SK-N-SH (cell line): ENCODE data around the gene WWTR1. TPM values are rescaled to one million over a fixed set of nuclear protein-coding genes. Genes with fewer than 3 reads are reported as not detected.
A peak's percentile ranks its signal among the peaks of the same experiment; 100 is the strongest.

Experiments
- CTCF ChIA-PET: fragments of 300-600, 350-600 bp; formaldehyde crosslinking; extraction: SDS; loops from one replicate; lab custom pipeline; 2021; lab: Yijun Ruan, JAX
- POLR2A ChIA-PET: fragments of 350-600 bp; sonication (Branson Sonifier 250); formaldehyde crosslinking; extraction: SDS; loops from one replicate; lab custom pipeline; 2020; ENCODE audit warnings: antibody characterized with exemption, inconsistent platforms; lab: Yijun Ruan, JAX
- DNase-seq: peaks from one replicate; pipeline ENCODE4 v3.0.0; 2012
- H2AFZ ChIP-seq: fragments of 200-600 bp; sonication (generic); 2 replicates; pipeline ENCODE4 v1.8.1; 2016; ENCODE audit warnings: antibody characterized with exemption, mild to moderate bottlenecking, low read depth
- H3F3A ChIP-seq: fragments of 200-600 bp; sonication (generic); replicated peaks from 2 replicates; pipeline ENCODE3; 2016; ENCODE audit warnings: antibody characterized with exemption, mild to moderate bottlenecking; ENCODE audit not compliant: insufficient read depth
- H3K27ac ChIP-seq, 2 experiments: fragments of 200-500 bp in 1 of 2; fragments of 200-600 bp in 1 of 2; sonication (Bioruptor generic) in 1 of 2; sonication (generic), shearing (Covaris generic) in 1 of 2; 2 replicates each; pipeline versions ENCODE4 v1.5.1 to v1.6.1; 2014 to 2016; ENCODE audit warnings: low read depth in 2 of 2, inconsistent platforms in 1 of 2, low read length in 1 of 2, mild to moderate bottlenecking in 1 of 2, mixed read lengths in 1 of 2
- H3K27me3 ChIP-seq: fragments of 200-600 bp; sonication (generic), shearing (Covaris generic); 2 replicates; pipeline ENCODE4 v1.6.1; 2016; ENCODE audit warnings: mixed run types; ENCODE audit not compliant: insufficient read depth
- H3K36me3 ChIP-seq, 2 experiments: fragments of 200-500 bp in 1 of 2; fragments of 200-600 bp in 1 of 2; sonication (Bioruptor generic) in 1 of 2; sonication (generic) in 1 of 2; replicated peaks in 1 of 2; 2 replicates each; pipeline versions ENCODE3 to v1.5.1; 2014 to 2016; ENCODE audit warnings: low read length in 1 of 2, mild to moderate bottlenecking in 1 of 2; ENCODE audit not compliant: insufficient read depth in 2 of 2, control insufficient read depth in 1 of 2
- H3K4me1 ChIP-seq, 2 experiments: fragments of 200-500 bp in 1 of 2; fragments of 200-600 bp in 1 of 2; sonication (Bioruptor generic) in 1 of 2; sonication (generic), shearing (Covaris generic) in 1 of 2; 2 replicates each; pipeline versions ENCODE4 v1.5.1 to v1.6.1; 2014 to 2016; ENCODE audit warnings: low read depth in 1 of 2, low read length in 1 of 2, mixed run types in 1 of 2; ENCODE audit not compliant: insufficient read depth in 2 of 2, control insufficient read depth in 1 of 2
- H3K4me2 ChIP-seq: fragments of 200-600 bp; sonication (generic), shearing (Covaris generic); 2 replicates; pipeline ENCODE4 v1.6.1; 2017; ENCODE audit warnings: mixed run types
- H3K4me3 ChIP-seq, 2 experiments: fragments of 200-500 bp in 1 of 2; fragments of 200-600 bp in 1 of 2; sonication (Bioruptor generic) in 1 of 2; sonication (generic), shearing (Covaris generic) in 1 of 2; 2 replicates each; pipeline versions ENCODE4 v1.5.1 to v1.8.1; 2014 to 2016; ENCODE audit warnings: low read depth in 2 of 2, inconsistent platforms in 1 of 2, low read length in 1 of 2, mild to moderate bottlenecking in 1 of 2, mixed read lengths in 1 of 2, moderate library complexity in 1 of 2
- H3K79me2 ChIP-seq: fragments of 200-600 bp; sonication (generic); 2 replicates; pipeline ENCODE4 v1.8.1; 2017; ENCODE audit warnings: mild to moderate bottlenecking; ENCODE audit not compliant: insufficient read depth
- H3K9ac ChIP-seq: fragments of 200-600 bp; sonication (generic); 2 replicates; pipeline ENCODE4 v1.6.1; 2017; ENCODE audit warnings: mixed run types
- H3K9me2 ChIP-seq: fragments of 200-600 bp; sonication (generic); 2 replicates; pipeline ENCODE4 v1.6.1; 2017; ENCODE audit warnings: mixed run types
- H3K9me3 ChIP-seq: fragments of 200-600 bp; sonication (generic); 2 replicates; pipeline ENCODE4 v1.6.1; 2017; ENCODE audit warnings: mixed run types, mild to moderate bottlenecking, moderate library complexity
- H4K20me1 ChIP-seq: fragments of 200-600 bp; sonication (generic); 2 replicates; pipeline ENCODE4 v1.6.1; 2017; ENCODE audit warnings: mild to moderate bottlenecking, mixed run types; ENCODE audit not compliant: insufficient read depth
- NFIC ChIP-seq: IDR thresholded peaks from 2 replicates; pipeline ENCODE4 v1.4.0; 2012; ENCODE audit warnings: borderline replicate concordance
- SIN3A ChIP-seq: IDR thresholded peaks from 2 replicates; pipeline ENCODE4 v1.6.1; 2012; ENCODE audit warnings: low read depth, mild to moderate bottlenecking, low read length, moderate library complexity, borderline replicate concordance
- YY1 ChIP-seq: IDR thresholded peaks from 2 replicates; pipeline ENCODE4 v1.4.0; 2012; ENCODE audit warnings: low read depth, mild to moderate bottlenecking
- WGBS: methylation state at CpG from one replicate; pipeline ENCODE4 v1.1.6; 2017; ENCODE audit warnings: low lambda C conversion rate; 5-methylcytosine and 5-hydroxymethylcytosine counted together
- polyA plus RNA-seq, 3 experiments: library from polyadenylated mRNA; depleted of rRNA; stranded (reverse); fragments of >200 nt; gene quantifications; 2 replicates each; pipeline ENCODE4 v1.2.3, GENCODE V29; 2012
- TF ChIP-seq, protein P1 (sequence below): IDR thresholded peaks from 2 replicates; pipeline ENCODE4; 2012

Gene WWTR1
- polyA plus RNA-seq, 1 of the 3 experiments (the other 2 are of a cell fraction) = 60.6 TPM

DNA sequence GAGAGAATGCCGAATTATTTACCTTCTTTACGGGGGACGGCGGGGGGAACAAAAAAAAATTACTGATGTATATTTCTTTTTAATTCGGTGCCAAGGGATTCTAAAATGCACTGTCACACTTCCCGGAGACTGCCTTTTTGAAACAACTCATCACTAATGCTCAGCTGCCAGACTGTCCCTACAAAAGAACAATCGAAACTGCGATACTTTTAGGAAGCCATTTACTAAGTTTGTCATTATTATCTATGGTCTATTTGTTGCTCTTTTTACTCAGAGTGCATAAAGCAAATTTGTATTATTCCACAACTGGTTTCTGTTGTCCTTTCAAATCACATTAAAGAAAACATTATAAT, 122.5 kb downstream of the WWTR1 start:
- H3K36me3 ChIP-seq = peaks cover 0 to 8% of the 10 kb centered on the region in 2 experiments
- H4K20me1 ChIP-seq = no peaks in the 10 kb centered on the region
- H3K27me3 ChIP-seq = no peaks in the 10 kb centered on the region
- peaks cover 57% of the 10 kb centered on the region for H3K79me2 ChIP-seq
- H3K4me1 ChIP-seq = peaks cover 21 to 28% of the 10 kb centered on the region in 2 experiments
- TF ChIP-seq NFIC = no peak
- TF ChIP-seq, all 33 proteins: peak for 0
- Histone ChIP-seq H2AFZ (no peak overlapping the region), H3K4me3 (no peak overlapping the region), H3K4me2 (no peak overlapping the region), H3K9me3 (no peaks in the 10 kb centered on the region), H3F3A (peaks cover 19% of the 10 kb centered on the region), H3K9ac (no peak overlapping the region), H3K9me2 (no peaks in the 10 kb centered on the region), H3K27ac (no peak overlapping the region)
- no peak for DNase-seq
- CTCF ChIA-PET = interaction anchor here (1.1 to 3.0 kb wide), 3 partner anchors 23 to 236 kb away, joined by 3 to 12 read pairs (median 4); no protein-coding TSS in a partner anchor
- 80% methylated on average over 8 of the region's 8 CpGs for whole genome bisulfite sequencing
- POLR2A ChIA-PET = no interaction called here

DNA sequence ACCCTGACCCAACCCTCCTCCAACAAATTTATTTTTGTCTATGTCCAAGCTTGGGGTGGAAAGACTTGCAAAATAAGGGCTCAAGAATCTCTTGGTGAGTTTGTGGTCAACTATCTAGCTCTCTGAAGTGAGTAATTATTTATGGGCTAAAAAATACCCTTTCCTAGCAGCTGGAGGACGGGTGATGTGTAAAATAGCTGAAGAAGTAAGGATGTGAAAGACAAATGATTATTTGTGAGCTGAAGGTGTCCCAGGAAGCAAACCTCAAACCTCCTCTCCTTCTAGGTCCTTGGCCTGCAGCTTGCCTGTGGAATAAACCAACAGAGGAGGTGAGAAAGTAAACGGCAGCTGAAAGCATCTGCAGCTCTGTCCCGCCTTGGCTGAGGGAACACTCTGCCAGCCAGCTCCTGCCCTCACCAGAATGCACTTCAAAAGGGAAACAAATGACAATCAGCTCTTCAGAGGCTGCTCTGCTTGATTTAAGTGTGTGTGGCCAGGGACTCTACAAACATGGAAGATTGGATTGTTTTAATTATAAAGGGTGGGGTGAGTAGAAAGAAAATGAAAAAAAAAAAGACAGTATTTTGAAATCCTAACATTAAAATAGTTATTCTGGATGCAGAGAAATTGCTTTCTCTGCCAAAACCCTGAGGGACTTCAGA, 123.0 kb downstream of the WWTR1 start:
- Histone ChIP-seq H3K79me2 (peaks cover 62% of the 10 kb centered on the region), H3K4me1 (peaks cover 16 to 26% of the 10 kb centered on the region in 2 experiments), H3K27ac (0 out of 4 replicates have a peak overlapping the region, but pooled peaks have one; percentile 16 to 17), H3K4me3 (no peak overlapping the region), H3K9me3 (no peaks in the 10 kb centered on the region), H3K9me2 (no peaks in the 10 kb centered on the region), H3K36me3 (peaks cover 0 to 11% of the 10 kb centered on the region in 2 experiments), H3K4me2 (no peak overlapping the region), H3K27me3 (no peaks in the 10 kb centered on the region), H4K20me1 (no peaks in the 10 kb centered on the region), H3F3A (peaks cover 15% of the 10 kb centered on the region), H2AFZ (no peak overlapping the region), H3K9ac (no peak overlapping the region)
- ChIA-PET POLR2A (no interaction called here), CTCF (interaction anchor here (0.7 to 3.0 kb wide), 4 partner anchors 17 to 237 kb away, joined by 3 to 12 read pairs (median 4); no protein-coding TSS in a partner anchor)
- 53% methylated on average over 3 of the region's 3 CpGs for WGBS
- TF ChIP-seq, protein P1, sequence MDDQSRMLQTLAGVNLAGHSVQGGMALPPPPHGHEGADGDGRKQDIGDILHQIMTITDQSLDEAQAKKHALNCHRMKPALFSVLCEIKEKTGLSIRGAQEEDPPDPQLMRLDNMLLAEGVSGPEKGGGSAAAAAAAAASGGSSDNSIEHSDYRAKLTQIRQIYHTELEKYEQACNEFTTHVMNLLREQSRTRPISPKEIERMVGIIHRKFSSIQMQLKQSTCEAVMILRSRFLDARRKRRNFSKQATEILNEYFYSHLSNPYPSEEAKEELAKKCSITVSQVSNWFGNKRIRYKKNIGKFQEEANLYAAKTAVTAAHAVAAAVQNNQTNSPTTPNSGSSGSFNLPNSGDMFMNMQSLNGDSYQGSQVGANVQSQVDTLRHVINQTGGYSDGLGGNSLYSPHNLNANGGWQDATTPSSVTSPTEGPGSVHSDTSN = peak; percentile 2; the same call in 1 of the 2 replicates
- no peak for TF ChIP-seq SIN3A
- no peak for DNase-seq

DNA sequence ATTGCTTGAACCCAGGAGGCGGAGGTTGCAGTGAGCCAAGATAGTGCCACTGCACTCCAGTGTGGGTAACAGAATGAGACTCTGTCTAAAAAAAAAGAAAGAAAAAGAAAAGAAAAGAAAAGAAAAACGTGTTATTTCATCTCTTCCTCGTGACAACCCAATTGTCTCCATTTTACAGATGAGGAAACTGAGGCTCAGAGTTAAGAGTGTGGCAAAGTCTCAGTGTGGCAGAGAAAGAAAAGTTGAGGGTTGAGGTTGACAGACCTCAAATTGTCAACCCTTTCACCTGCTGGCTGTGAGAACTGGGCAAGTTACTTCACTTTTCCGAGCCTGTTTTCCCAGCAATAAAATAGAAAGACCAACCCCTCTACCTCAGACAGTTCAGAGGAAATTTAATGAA, 123.7 kb downstream of the WWTR1 start:
- no peaks in the 10 kb centered on the region for H3K27me3 ChIP-seq
- peaks cover 8% of the 10 kb centered on the region for H3F3A ChIP-seq
- no peaks in the 10 kb centered on the region for H4K20me1 ChIP-seq
- no peak overlapping the region for H3K27ac ChIP-seq
- H3K9ac ChIP-seq = no peak overlapping the region
- H3K4me3 ChIP-seq = no peak overlapping the region
- no peak overlapping the region for H2AFZ ChIP-seq
- H3K79me2 ChIP-seq = peaks cover 62% of the 10 kb centered on the region
- no peaks in the 10 kb centered on the region for H3K9me2 ChIP-seq
- H3K4me1 ChIP-seq = peaks cover 11 to 23% of the 10 kb centered on the region in 2 experiments; a peak in 3 of 4 replicates
- ChIA-PET POLR2A (no interaction called here), CTCF (interaction anchor here (1.1 to 3.0 kb wide), 3 partner anchors 21 to 238 kb away, joined by 3 to 12 read pairs (median 4); no protein-coding TSS in a partner anchor)
- no peaks in the 10 kb centered on the region for H3K9me3 ChIP-seq
- TF ChIP-seq NFIC (no peak), YY1 (no peak)
- TF ChIP-seq, protein P1 = no peak
- no peak overlapping the region for H3K4me2 ChIP-seq
- WGBS = 90% methylated on average over 4 of the region's 4 CpGs
- peaks cover 0 to 14% of the 10 kb centered on the region in 2 experiments for H3K36me3 ChIP-seq
- DNase-seq = no peak
